DMS153 treated with DMSO at 0.1 percent for 48 hours (cell line): ENCODE results near the gene THSD7B.
A peak's percentile ranks its signal among the peaks of the same experiment; 100 is the strongest.
"Not testable (repeated sequence)": the region's sequence is repeated elsewhere in the genome, so short reads cannot be mapped to it uniquely, and the experiment has no call there.

Source experiments
- DNase-seq: peaks from one replicate; lab custom pipeline; 2025; ENCODE audit not compliant: unreplicated experiment; lab: John Stamatoyannopoulos, UW

THSD7B gene

GRCh38 chr2:136765256-136766072, at the start of gene THSD7B:
TSS of gene THSD7B (plus strand) at chr2:136765545. CDS start at chr2:136882179, 116,634 bp downstream.
- no peak for DNase-seq

GRCh38 chr2:136718273-136718672, 47.1 kb upstream of the THSD7B start:
- no peak for DNase-seq

GRCh38 chr2:136727973-136728699, 37.2 kb upstream of the THSD7B start:
- DNase-seq = no peak

- DNase-seq = no peak
These were observed 29.1 kb upstream of the THSD7B start for GRCh38 chr2:136736236-136736635.

- no peak for DNase-seq
These were observed 27.3 kb upstream of the THSD7B start for GRCh38 chr2:136738044-136738443.

- DNase-seq = no peak
These were observed 23.9 kb upstream of the THSD7B start for GRCh38 chr2:136741471-136741870.

- no peak for DNase-seq
These were observed 15.3 kb upstream of the THSD7B start for GRCh38 chr2:136750065-136750464.

- DNase-seq = no peak
These were observed 13.9 kb upstream of the THSD7B start for GRCh38 chr2:136751406-136751805.

GRCh38 chr2:136758504-136758903, 6.8 kb upstream of the THSD7B start:
- DNase-seq = not testable (repeated sequence)

- DNase-seq = peak; percentile 4
These were observed 691 bp upstream of the THSD7B start for GRCh38 chr2:136764452-136765255.

GRCh38 chr2:136766073-136766404, 694 bp downstream of the THSD7B start:
- DNase-seq = no peak

- no peak for DNase-seq
These were observed 1.7 kb downstream of the THSD7B start for GRCh38 chr2:136767030-136767429.

- DNase-seq = no peak
These were observed 4.5 kb downstream of the THSD7B start for GRCh38 chr2:136769871-136770270.

GRCh38 chr2:136770384-136770783, 5.0 kb downstream of the THSD7B start:
- no peak for DNase-seq

- no peak for DNase-seq
These were observed 12.0 kb downstream of the THSD7B start for GRCh38 chr2:136777391-136777790.

GRCh38 chr2:136783856-136784255, 18.5 kb downstream of the THSD7B start:
- no peak for DNase-seq

GRCh38 chr2:136785215-136785614, 19.9 kb downstream of the THSD7B start:
- no peak for DNase-seq

GRCh38 chr2:136787970-136788369, 22.6 kb downstream of the THSD7B start:
- no peak for DNase-seq

- no peak for DNase-seq
These were observed 31.0 kb downstream of the THSD7B start for GRCh38 chr2:136796339-136796738.

GRCh38 chr2:136798766-136799165, 33.4 kb downstream of the THSD7B start:
- no peak for DNase-seq

GRCh38 chr2:136801661-136802060, 36.3 kb downstream of the THSD7B start:
- no peak for DNase-seq

- DNase-seq = no peak
These were observed 44.7 kb downstream of the THSD7B start for GRCh38 chr2:136809998-136810397.
